SK-N-SH (cell line): ENCODE measurements around the gene DAB2. TPM values are rescaled to one million over a fixed set of nuclear protein-coding genes. Genes with fewer than 3 reads are reported as not detected.

Experiments
- CTCF ChIA-PET: fragments of 300-600, 350-600 bp; formaldehyde crosslinking; extraction: SDS; loops from one replicate; lab custom pipeline; 2021; lab: Yijun Ruan, JAX
- POLR2A ChIA-PET: fragments of 350-600 bp; sonication (Branson Sonifier 250); formaldehyde crosslinking; extraction: SDS; loops from one replicate; lab custom pipeline; 2020; ENCODE audit warnings: antibody characterized with exemption, inconsistent platforms; lab: Yijun Ruan, JAX
- DNase-seq: peaks from one replicate; pipeline ENCODE4 v3.0.0; 2012
- H2AFZ ChIP-seq: fragments of 200-600 bp; sonication (generic); 2 replicates; pipeline ENCODE4 v1.8.1; 2016; ENCODE audit warnings: antibody characterized with exemption, mild to moderate bottlenecking, low read depth
- H3F3A ChIP-seq: fragments of 200-600 bp; sonication (generic); replicated peaks from 2 replicates; pipeline ENCODE3; 2016; ENCODE audit warnings: antibody characterized with exemption, mild to moderate bottlenecking; ENCODE audit not compliant: insufficient read depth
- H3K27ac ChIP-seq, 2 experiments: fragments of 200-500 bp in 1 of 2; fragments of 200-600 bp in 1 of 2; sonication (Bioruptor generic) in 1 of 2; sonication (generic), shearing (Covaris generic) in 1 of 2; 2 replicates each; pipeline versions ENCODE4 v1.5.1 to v1.6.1; 2014 to 2016; ENCODE audit warnings: low read depth in 2 of 2, inconsistent platforms in 1 of 2, low read length in 1 of 2, mild to moderate bottlenecking in 1 of 2, mixed read lengths in 1 of 2
- H3K27me3 ChIP-seq: fragments of 200-600 bp; sonication (generic), shearing (Covaris generic); 2 replicates; pipeline ENCODE4 v1.6.1; 2016; ENCODE audit warnings: mixed run types; ENCODE audit not compliant: insufficient read depth
- H3K36me3 ChIP-seq, 2 experiments: fragments of 200-500 bp in 1 of 2; fragments of 200-600 bp in 1 of 2; sonication (Bioruptor generic) in 1 of 2; sonication (generic) in 1 of 2; replicated peaks in 1 of 2; 2 replicates each; pipeline versions ENCODE3 to v1.5.1; 2014 to 2016; ENCODE audit warnings: low read length in 1 of 2, mild to moderate bottlenecking in 1 of 2; ENCODE audit not compliant: insufficient read depth in 2 of 2, control insufficient read depth in 1 of 2
- H3K4me1 ChIP-seq, 2 experiments: fragments of 200-500 bp in 1 of 2; fragments of 200-600 bp in 1 of 2; sonication (Bioruptor generic) in 1 of 2; sonication (generic), shearing (Covaris generic) in 1 of 2; 2 replicates each; pipeline versions ENCODE4 v1.5.1 to v1.6.1; 2014 to 2016; ENCODE audit warnings: low read depth in 1 of 2, low read length in 1 of 2, mixed run types in 1 of 2; ENCODE audit not compliant: insufficient read depth in 2 of 2, control insufficient read depth in 1 of 2
- H3K4me2 ChIP-seq: fragments of 200-600 bp; sonication (generic), shearing (Covaris generic); 2 replicates; pipeline ENCODE4 v1.6.1; 2017; ENCODE audit warnings: mixed run types
- H3K4me3 ChIP-seq, 2 experiments: fragments of 200-500 bp in 1 of 2; fragments of 200-600 bp in 1 of 2; sonication (Bioruptor generic) in 1 of 2; sonication (generic), shearing (Covaris generic) in 1 of 2; 2 replicates each; pipeline versions ENCODE4 v1.5.1 to v1.8.1; 2014 to 2016; ENCODE audit warnings: low read depth in 2 of 2, inconsistent platforms in 1 of 2, low read length in 1 of 2, mild to moderate bottlenecking in 1 of 2, mixed read lengths in 1 of 2, moderate library complexity in 1 of 2
- H3K79me2 ChIP-seq: fragments of 200-600 bp; sonication (generic); 2 replicates; pipeline ENCODE4 v1.8.1; 2017; ENCODE audit warnings: mild to moderate bottlenecking; ENCODE audit not compliant: insufficient read depth
- H3K9ac ChIP-seq: fragments of 200-600 bp; sonication (generic); 2 replicates; pipeline ENCODE4 v1.6.1; 2017; ENCODE audit warnings: mixed run types
- H3K9me2 ChIP-seq: fragments of 200-600 bp; sonication (generic); 2 replicates; pipeline ENCODE4 v1.6.1; 2017; ENCODE audit warnings: mixed run types
- H3K9me3 ChIP-seq: fragments of 200-600 bp; sonication (generic); 2 replicates; pipeline ENCODE4 v1.6.1; 2017; ENCODE audit warnings: mixed run types, mild to moderate bottlenecking, moderate library complexity
- H4K20me1 ChIP-seq: fragments of 200-600 bp; sonication (generic); 2 replicates; pipeline ENCODE4 v1.6.1; 2017; ENCODE audit warnings: mild to moderate bottlenecking, mixed run types; ENCODE audit not compliant: insufficient read depth
- CHD2 ChIP-seq: fragments of 150-350 bp; IDR thresholded peaks from 2 replicates; pipeline ENCODE4 v1.6.1; 2018; ENCODE audit warnings: low read length; ENCODE audit not compliant: partially characterized antibody
- ELF1 ChIP-seq: IDR thresholded peaks from 2 replicates; pipeline ENCODE4 v1.4.0; 2012
- EP300 ChIP-seq, 2 experiments: IDR thresholded peaks; 2 replicates each; pipeline versions ENCODE4 v1.4.0 to v1.6.1; 2012; ENCODE audit warnings: borderline replicate concordance in 1 of 2, low read depth in 1 of 2, low read length in 1 of 2
- EZH2phosphoT487 ChIP-seq: fragments of 200-600 bp; sonication (generic); IDR thresholded peaks from 2 replicates; pipeline ENCODE4 v1.6.1; 2017; ENCODE audit warnings: low read depth, mixed run types, mild to moderate bottlenecking, antibody characterized with exemption, moderate library complexity, borderline replicate concordance
- FOSL2 ChIP-seq: IDR thresholded peaks from 2 replicates; pipeline ENCODE4 v1.4.0; 2012; ENCODE audit warnings: low read depth, mild to moderate bottlenecking, moderate library complexity, borderline replicate concordance
- FOXJ3 ChIP-seq: sonication (generic); formaldehyde crosslinking; IDR thresholded peaks from 2 replicates; pipeline ENCODE4 v1.5.1; 2020; ENCODE audit warnings: mild to moderate bottlenecking, missing genetic modification reagents
- MEF2A ChIP-seq: IDR thresholded peaks from 2 replicates; pipeline ENCODE4 v1.4.0; 2012; ENCODE audit warnings: low read depth, borderline replicate concordance
- NFIC ChIP-seq: IDR thresholded peaks from 2 replicates; pipeline ENCODE4 v1.4.0; 2012; ENCODE audit warnings: borderline replicate concordance
- NRF1 ChIP-seq: IDR thresholded peaks from 2 replicates; pipeline ENCODE4 v1.6.1; 2012; ENCODE audit warnings: low read depth, mild to moderate bottlenecking, low read length
- PBX3 ChIP-seq: IDR thresholded peaks from 2 replicates; pipeline ENCODE4; 2012
- RXRA ChIP-seq: IDR thresholded peaks from 2 replicates; pipeline ENCODE4 v1.4.0; 2012; ENCODE audit warnings: low read depth, mild to moderate bottlenecking, borderline replicate concordance
- SIN3A ChIP-seq: IDR thresholded peaks from 2 replicates; pipeline ENCODE4 v1.6.1; 2012; ENCODE audit warnings: low read depth, mild to moderate bottlenecking, low read length, moderate library complexity, borderline replicate concordance
- SMC3 ChIP-seq: IDR thresholded peaks from 2 replicates; pipeline ENCODE4 v1.6.1; 2012; ENCODE audit warnings: low read depth, low read length, improper control_type of control experiment
- TAF1 ChIP-seq: IDR thresholded peaks from 2 replicates; pipeline ENCODE4 v1.6.1; 2012; ENCODE audit warnings: low read depth, mild to moderate bottlenecking, low read length, moderate library complexity, borderline replicate concordance
- TCF12 ChIP-seq: IDR thresholded peaks from 2 replicates; pipeline ENCODE4 v1.4.0; 2012
- TEAD4 ChIP-seq: IDR thresholded peaks from 2 replicates; pipeline ENCODE4 v1.4.0; 2012; ENCODE audit warnings: mild to moderate bottlenecking, borderline replicate concordance; ENCODE audit not compliant: insufficient read depth
- YY1 ChIP-seq: IDR thresholded peaks from 2 replicates; pipeline ENCODE4 v1.4.0; 2012; ENCODE audit warnings: low read depth, mild to moderate bottlenecking
- ZBTB33 ChIP-seq: IDR thresholded peaks from 2 replicates; pipeline ENCODE4 v1.4.0; 2012; ENCODE audit warnings: low read depth, borderline replicate concordance
- WGBS: methylation state at CpG from one replicate; pipeline ENCODE4 v1.1.6; 2017; ENCODE audit warnings: low lambda C conversion rate; 5-methylcytosine and 5-hydroxymethylcytosine counted together
- polyA plus RNA-seq, 3 experiments: library from polyadenylated mRNA; depleted of rRNA; stranded (reverse); fragments of >200 nt; gene quantifications; 2 replicates each; pipeline ENCODE4 v1.2.3, GENCODE V29; 2012

The DAB2 gene
- polyA plus RNA-seq, 1 of the 3 experiments (the other 2 are of a cell fraction): 23.7 TPM

GRCh38 chr5:39371367-39371635 lies 53.5 kb downstream of the DAB2 start:
- DNase-seq: no peak
- CTCF ChIA-PET: interaction anchor here (1.3 kb wide), 1 partner anchor 199 kb away, joined by 3 read pairs; no protein-coding TSS in a partner anchor

GRCh38 chr5:39370555-39371366 lies 54.0 kb downstream of the DAB2 start:
- Histone ChIP-seq H3K27ac (no peak overlapping the region), H3K4me3 (no peak overlapping the region), H3K4me2 (no peak overlapping the region), H3K36me3 (peaks cover 35 to 44% of the 10 kb centered on the region in 2 experiments), H3K9me2 (no peaks in the 10 kb centered on the region), H3K27me3 (no peaks in the 10 kb centered on the region), H4K20me1 (no peaks in the 10 kb centered on the region), H3K4me1 (no peaks in the 10 kb centered on the region; a peak in 1 of 4 replicates), H2AFZ (no peak overlapping the region), H3K79me2 (no peaks in the 10 kb centered on the region), H3F3A (peaks cover 9% of the 10 kb centered on the region), H3K9ac (no peak overlapping the region), H3K9me3 (no peaks in the 10 kb centered on the region)
- TF ChIP-seq FOXJ3 (CRISPR knock-in tag) (no peak), NFIC (no peak), SMC3 (no peak), TEAD4 (no peak), SIN3A (no peak), FOSL2 (no peak), TCF12 (no peak), EZH2phosphoT487 (no peak), ELF1 (no peak), TAF1 (no peak), CHD2 (no peak), EP300 (IDR thresholded peaks at IDR 0.05; ENCODE audit: borderline replicate concordance in 1 of 2, low read depth in 1 of 2, low read length in 1 of 2) (no peak), PBX3 (no peak)
- no peak for DNase-seq
- POLR2A ChIA-PET: no interaction called here
- 15% methylated on average over 10 of the region's 10 CpGs for WGBS
- CTCF ChIA-PET: interaction anchor here (1.3 kb wide), 1 partner anchor 200 kb away, joined by 3 read pairs; no protein-coding TSS in a partner anchor

More at GRCh38 chr5:39371367-39371635, 53.5 kb downstream of the DAB2 start:
- Histone ChIP-seq H3K9me2 (no peaks in the 10 kb centered on the region), H3K4me1 (no peaks in the 10 kb centered on the region; a peak in 1 of 4 replicates), H3K27ac (no peak overlapping the region), H3K79me2 (no peaks in the 10 kb centered on the region), H3K9ac (no peak overlapping the region), H4K20me1 (no peaks in the 10 kb centered on the region), H2AFZ (no peak overlapping the region), H3K9me3 (no peaks in the 10 kb centered on the region), H3K36me3 (peaks cover 35 to 44% of the 10 kb centered on the region in 2 experiments), H3K4me3 (no peak overlapping the region), H3F3A (peaks cover 9% of the 10 kb centered on the region), H3K27me3 (no peaks in the 10 kb centered on the region), H3K4me2 (no peak overlapping the region)
- 28% methylated on average over 3 of the region's 3 CpGs for WGBS
- TF ChIP-seq TEAD4 (no peak), ZBTB33 (no peak), RXRA (no peak), TCF12 (no peak), ELF1 (no peak), NRF1 (no peak), YY1 (no peak), SMC3 (no peak), EZH2phosphoT487 (no peak), MEF2A (no peak), PBX3 (no peak)
- POLR2A ChIA-PET: no interaction called here
